Astrocyte of the cerebellum (primary cell): ENCODE data around the gene FAM24B.

Experiments
- DNase-seq: peaks from one replicate; pipeline ENCODE4 v3.0.0-alpha.2; 2011; ENCODE audit warnings: low read depth
- H3K4me3 ChIP-seq: 2 replicates; pipeline ENCODE4 v1.5.1; 2011; ENCODE audit warnings: mild to moderate bottlenecking, low read depth, low read length, moderate library complexity
- CTCF ChIP-seq: IDR thresholded peaks from 2 replicates; pipeline ENCODE4 v1.5.1; 2012; ENCODE audit warnings: low read length, low read depth, moderate library complexity, mild to moderate bottlenecking; ENCODE audit errors: missing control alignments
- in situ Hi-C: cut with HindIII; loops from 2 replicates; pipeline ENCODE4 v1.10.0; 2017; ENCODE audit warnings: low sequenced_read_pairs

The FAM24B gene

GRCh38 chr10:122827302-122827701 is 52.1 kb downstream of the FAM24B start:
- DNase-seq = no peak
- H3K4me3 ChIP-seq = no peak overlapping the region
- in situ Hi-C loops = no loop called here
- TF ChIP-seq CTCF = no peak

GRCh38 chr10:122822973-122823690 is 56.2 kb downstream of the FAM24B start:
- in situ Hi-C loops = no loop called here
- no peak overlapping the region for H3K4me3 ChIP-seq
- DNase-seq = no peak
- no peak for TF ChIP-seq CTCF

GRCh38 chr10:122821808-122822207 is 57.6 kb downstream of the FAM24B start:
- in situ Hi-C loops = no loop called here
- no peak for TF ChIP-seq CTCF
- no peak for DNase-seq
- H3K4me3 ChIP-seq = no peak overlapping the region

GRCh38 chr10:122815458-122815857 is 63.9 kb downstream of the FAM24B start:
- in situ Hi-C loops = no loop called here
- H3K4me3 ChIP-seq = no peak overlapping the region
- TF ChIP-seq CTCF = no peak
- no peak for DNase-seq

GRCh38 chr10:122814493-122814892 is 64.9 kb downstream of the FAM24B start:
- H3K4me3 ChIP-seq = no peak overlapping the region
- in situ Hi-C loops = no loop called here
- TF ChIP-seq CTCF = no peak

GRCh38 chr10:122812751-122813150 is 66.6 kb downstream of the FAM24B start:
- in situ Hi-C loops = no loop called here
- no peak for TF ChIP-seq CTCF
- no peak for DNase-seq
- H3K4me3 ChIP-seq = no peak overlapping the region

More at GRCh38 chr10:122814493-122814892, 64.9 kb downstream of the FAM24B start:
- no peak for DNase-seq
